Fibroblast of skin of left biceps (primary cell): ENCODE results near the gene GPR75.
"Not testable (repeated sequence)": the region's sequence is repeated elsewhere in the genome, so short reads cannot be mapped to it uniquely, and the experiment has no call there.

ENCODE experiments used
- DNase-seq, 2 experiments: peaks; one replicate each; pipeline ENCODE4 v3.0.0-alpha.2; 2013; ENCODE audit warnings: low read depth in 2 of 2

The GPR75 gene

DNA sequence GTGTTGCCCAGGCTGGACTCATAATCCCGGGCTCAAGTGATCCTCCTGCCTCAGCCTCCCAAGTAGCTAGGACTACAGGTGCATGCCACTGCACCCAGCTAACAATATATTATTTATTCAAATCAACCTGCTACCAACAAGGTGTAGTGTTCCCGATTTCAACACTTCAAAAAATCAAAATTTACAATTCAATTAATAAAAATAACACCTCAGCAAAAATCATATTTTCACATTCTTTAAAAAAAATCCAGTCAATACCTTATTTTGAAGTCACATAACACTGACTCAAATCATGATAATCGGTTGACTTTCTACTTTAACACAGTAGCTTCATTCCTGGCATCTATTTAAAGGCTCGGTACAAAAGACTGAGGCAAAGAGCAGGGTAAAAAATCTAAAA, 7.2 kb downstream of the GPR75 start:
- DNase-seq, result no peak

DNA sequence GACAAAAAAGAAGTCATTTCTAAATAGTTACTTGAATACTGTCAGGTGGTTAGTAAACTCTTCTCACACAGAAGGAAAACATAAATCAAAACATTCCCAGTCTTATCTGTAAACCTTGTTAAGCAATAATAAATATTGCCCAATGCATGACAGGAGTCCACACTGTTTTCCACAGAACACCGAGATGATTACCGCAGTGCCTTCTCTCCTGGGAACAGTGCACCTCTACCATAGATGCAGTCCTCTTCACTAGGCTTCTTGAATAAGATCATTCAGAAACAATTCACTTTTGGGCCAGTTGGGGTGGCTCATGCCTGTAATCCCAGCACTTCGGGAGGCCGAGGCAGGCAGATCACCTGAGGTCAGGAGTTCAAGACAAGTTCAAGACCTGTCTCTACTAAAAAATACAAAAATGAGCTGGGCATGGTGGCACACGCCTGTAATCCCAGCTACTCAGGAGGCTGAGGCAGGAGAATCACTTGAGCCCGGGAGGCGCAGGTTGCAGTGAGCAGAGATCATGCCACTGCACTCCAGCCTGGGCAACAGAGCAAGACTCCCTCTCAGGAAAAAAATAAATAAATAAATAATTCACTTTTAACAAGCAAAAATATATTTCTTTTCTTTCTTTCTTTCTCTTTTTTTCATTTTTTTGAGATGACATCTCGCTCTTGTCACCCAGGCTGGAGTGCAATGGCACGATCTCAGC, 8.6 kb downstream of the GPR75 start:
- not testable (repeated sequence) for DNase-seq

DNA sequence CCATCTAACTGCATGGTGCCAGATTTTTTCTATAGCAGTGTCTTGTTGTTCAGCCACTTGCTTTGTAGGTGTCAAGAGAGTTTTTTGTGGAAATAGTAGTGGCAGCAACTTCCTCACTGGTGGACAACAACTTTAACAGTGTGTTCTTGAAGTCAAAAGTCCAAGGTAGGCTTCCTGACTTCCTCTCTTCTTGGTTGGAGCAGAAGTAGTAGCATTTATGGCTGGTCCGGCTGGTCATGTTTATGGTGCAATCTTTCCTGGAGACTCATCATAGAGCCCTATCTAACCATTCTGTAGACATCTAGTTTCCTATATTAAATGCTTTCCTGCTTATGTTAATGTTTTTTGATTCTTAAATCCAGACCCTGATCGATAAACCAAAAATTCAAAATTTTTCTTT, 11.7 kb downstream of the GPR75 start:
- DNase-seq, result no peak

DNA sequence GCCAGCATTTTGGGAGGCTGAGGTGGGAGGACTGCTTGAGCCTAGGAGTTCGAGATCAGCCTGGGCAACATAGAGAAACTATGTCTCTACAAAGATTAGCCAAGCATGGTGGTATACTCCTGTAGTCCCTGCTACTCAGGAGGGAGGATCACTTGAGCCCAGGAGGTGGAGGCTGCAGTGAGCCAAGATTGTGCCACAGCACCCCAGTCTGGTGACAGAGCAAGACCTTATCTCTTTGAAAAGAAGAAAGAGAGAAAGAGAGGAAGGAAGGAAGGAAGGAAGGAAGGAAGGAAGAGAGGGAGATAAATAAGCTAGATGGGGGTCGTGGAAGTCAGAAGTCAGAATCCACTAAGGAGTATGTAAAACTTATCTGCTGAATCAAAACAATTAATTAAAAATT, 16.2 kb downstream of the GPR75 start:
- no peak for DNase-seq

DNA sequence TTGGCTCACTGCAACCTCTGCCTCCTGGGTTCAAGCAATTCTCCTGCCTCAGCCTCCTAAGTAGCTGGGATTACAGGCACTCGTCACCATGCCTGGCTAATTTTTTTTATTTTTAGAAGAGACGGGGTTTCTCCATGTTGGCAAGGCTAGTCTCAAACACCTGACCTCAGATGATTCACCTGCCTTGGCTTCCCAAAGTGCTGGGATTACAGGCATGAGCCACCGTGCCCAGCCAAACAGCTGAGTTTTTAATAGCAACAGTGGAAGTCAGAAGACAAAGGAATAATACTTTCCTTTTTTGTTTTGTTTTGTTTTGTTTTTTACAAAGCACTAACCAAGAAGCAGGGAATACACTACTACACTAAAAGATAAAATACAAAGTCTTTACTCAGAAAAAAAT, 16.9 kb downstream of the GPR75 start:
- no peak for DNase-seq

DNA sequence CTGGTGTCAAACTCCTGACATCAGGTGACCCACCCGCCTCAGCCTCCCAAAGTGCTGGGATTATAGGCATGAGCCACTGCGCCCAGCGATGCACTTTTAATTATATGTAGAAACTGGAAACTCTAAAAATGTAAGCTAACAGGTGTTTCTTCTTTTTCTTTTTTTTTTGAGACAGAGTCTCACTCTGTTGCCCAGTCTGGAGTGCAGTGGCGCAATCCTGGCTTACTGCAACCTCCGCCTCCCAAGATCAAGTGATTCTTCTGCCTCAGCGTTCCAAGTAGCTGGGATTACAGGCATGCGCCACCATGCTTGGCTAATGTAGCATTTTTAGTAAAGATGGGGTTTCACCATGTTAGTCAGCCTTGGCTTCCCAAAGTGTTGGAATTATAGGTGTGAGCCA, 18.1 kb downstream of the GPR75 start:
- DNase-seq, result not testable (repeated sequence)

DNA sequence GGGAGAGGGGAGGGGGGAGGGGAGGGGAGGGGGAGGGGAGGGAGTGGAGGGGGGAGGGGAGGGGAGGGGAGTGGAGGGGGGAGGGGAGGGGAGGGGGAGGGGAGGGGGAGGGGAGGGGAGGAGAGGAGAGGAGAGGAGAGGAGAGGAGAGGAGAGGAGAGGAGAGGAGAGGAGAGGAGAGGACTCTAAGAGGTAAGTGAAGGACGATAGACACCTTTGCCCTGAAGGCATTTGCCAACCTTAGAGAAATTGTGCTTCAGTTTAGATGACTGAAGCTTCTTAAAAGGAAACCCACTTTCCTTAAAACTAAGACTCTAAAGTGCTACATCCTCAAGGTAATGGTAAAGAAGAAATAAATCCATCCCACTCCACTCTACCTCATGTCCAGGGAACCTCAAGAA, 19.2 kb downstream of the GPR75 start:
- DNase-seq, result no peak

DNA sequence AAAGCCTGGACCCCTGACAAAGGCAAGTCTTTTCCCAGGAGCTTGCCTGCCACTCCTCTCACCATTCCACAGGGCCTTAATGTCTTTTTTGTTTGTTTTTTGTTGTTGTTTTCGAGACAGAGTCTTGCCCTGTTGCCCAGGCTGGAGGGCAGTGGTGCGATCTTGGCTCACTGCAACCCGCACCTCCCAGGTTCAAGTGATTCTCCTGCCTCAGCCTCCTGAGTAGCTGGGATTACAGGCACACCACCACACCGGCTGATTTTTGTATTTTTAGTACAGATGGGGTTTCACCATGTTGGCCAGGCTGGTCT, 29.8 kb downstream of the GPR75 start:
- DNase-seq, result not testable (repeated sequence)

DNA sequence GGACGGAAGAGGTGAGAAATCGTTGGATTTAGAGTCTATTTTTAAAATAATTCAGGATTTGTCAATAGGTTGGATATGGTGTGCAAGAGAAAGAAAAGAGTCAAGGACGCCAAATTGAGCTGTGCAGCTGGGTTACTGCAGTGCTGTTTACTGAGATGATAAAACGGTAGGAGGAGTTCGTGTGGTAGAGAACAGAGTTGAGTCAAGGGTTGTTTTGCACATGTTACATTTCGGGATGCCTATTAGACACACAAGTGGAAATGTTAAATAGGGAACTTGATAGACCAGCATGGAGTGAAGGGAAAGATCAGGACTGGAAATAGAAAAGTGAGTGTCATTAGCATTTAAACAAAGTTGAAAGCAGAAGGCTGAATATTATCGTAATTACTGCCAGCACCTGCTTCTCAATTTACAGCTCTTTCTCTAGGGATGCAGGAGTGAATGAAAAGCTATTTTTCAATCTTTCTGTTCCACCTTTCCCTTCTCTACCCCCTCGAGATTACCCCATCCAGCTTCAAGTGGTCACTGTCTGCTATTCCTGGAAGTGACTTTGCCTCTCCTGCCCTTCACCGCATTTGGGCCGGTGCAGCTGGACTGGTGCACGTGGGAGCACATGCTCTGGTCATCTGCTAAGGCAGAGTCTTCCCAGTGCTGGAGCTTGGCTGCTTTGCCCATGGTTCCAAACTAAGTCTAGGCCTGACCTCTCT, 30.3 kb downstream of the GPR75 start:
- no peak for DNase-seq

DNA sequence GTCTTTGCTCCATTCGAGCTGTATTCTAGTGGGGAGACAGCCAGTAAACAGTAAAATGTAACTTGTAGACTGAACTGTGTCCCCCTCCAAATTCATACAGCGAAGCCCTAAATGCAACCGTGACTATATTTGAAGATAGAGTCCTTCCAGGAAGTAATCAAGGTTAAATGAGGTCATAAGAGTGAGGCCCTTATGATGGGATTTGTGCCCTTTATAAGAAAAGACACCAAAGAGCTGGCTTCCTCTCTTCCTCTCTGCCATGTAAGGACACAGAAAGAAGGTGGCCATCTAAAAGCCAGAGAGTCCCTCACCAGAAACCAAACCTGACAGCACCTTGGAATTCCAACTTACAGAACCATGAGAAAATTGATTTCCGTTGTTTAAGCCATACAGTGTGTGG, 31.4 kb downstream of the GPR75 start:
- DNase-seq, result no peak

DNA sequence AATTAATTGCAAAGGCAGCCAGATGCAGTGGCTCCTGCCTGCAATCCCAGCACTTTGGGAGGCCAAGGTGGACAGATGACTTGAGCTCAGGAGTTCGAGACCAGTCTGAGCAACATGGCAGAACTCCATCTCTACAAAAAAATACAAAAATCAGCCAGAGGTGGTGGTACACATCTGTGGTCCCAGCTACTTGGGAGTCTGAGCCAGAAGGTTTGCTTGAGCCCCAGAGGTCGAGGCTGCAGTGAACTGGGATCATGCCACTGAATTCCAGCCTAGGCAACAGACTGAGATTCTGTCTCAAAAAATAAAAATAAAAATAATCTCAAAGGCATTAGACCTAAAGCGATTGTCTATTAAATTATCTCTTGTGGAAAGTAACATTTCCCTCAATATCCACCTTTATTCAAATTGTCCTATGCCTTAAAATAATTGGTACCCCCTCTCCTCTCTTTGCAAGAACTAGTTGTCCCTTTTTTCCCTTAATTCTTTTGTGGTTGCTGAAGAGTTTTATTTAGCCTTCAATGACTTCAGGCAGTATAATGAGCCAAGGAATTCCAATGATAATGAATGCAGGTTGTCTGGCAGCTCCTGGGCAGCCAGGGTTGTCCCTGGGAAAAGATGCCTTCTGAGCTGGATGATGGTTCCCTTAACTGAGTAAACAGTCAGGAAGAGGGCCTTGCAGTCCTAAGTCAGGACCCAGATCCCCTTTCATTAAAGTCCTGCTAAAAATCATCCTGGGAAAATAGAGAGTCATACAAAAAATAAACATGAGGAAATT, 32.2 kb downstream of the GPR75 start:
- DNase-seq, result no peak

DNA sequence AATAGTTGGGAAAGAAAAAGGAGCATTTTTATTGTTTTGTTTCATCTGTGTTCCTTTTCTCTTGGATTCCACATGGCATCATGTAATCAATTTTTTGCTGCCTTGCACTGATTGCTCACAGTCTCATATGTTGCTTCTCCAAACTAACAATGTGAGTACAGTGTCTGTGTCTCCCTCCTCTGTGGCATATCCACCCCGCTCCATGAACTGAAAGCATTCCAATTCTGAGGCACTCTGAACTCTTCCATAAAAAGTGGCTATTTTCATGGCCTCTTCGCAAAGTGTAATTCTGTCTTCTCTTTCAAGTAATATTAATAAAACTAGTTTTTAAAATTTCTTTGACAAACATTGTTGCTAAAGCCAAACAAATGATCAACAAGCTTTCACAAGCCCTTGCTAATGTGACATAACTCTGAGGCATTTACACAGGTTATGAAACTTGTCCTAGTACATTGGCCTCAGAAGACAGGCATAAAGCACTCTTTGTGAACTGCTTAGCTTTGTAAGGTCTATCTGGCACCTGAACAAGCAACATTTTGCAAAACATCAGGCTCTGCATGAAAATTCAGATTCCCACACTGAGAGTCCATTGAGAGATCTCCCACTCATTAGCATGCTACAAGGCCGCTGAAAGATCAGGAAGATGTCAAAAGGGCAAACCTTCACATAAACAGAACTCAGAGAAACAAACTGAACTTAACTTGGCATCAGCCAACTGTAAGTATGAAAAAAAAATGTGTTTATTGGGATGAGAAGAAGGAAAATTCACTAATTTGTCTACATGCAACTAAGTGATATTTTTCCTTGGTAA, 33.0 kb downstream of the GPR75 start:
- no peak for DNase-seq

DNA sequence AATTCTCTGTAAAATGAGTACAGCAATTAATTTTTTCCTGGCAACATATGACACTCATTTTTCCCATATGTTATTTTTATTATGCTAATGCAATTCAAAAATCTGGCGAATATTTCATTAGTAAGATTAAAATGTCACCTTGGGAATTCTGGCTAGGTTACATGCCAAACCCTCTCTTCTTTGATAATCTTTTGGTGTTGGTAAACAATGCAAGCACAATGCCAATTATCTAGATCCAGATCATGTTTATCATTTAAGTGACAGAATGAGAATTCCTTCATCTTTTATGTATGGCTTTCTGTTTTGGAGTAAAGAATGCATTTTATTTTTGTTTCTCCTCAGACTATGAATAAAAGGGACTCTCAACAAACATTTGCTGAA, 33.7 kb downstream of the GPR75 start:
- no peak for DNase-seq

DNA sequence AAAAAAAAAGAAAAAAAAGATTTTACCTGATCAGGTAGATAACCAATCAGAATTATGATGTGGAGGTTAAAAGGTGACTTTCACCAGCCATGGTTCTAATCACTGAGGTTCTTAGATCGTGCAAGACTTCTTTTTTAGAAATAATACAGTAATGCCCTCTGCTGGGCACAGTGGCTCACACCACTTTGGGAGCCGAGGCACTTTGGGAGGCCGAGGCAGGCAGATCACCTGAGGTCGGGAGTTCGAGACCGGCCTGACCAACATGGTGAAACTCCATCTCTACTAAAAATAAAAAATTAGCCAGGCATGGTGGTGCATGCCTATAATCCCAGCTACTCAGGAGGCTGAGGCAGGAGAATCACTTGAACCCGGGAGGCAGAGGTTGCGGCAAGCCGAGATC, 36.1 kb downstream of the GPR75 start:
- not testable (repeated sequence) for DNase-seq

DNA sequence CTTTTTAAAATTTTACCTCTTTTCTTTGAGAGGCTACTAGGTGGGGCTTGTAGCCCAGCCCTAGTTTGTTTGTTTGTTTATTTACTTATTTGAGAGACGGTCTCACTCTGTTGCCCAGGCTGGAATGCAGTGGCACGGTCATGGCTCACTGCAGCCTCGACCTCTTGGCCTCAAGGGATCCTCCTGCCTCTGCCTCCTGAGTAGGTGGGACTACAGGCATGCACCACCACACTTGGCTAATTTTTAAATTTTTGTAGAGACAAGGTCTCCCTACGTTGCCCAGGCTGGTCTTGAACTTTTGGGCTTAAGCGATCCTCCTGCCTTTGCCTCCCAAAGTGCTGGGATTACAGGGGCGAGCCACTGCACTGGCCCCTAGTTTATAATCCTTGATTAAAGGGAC, 38.0 kb downstream of the GPR75 start:
- DNase-seq, result no peak

DNA sequence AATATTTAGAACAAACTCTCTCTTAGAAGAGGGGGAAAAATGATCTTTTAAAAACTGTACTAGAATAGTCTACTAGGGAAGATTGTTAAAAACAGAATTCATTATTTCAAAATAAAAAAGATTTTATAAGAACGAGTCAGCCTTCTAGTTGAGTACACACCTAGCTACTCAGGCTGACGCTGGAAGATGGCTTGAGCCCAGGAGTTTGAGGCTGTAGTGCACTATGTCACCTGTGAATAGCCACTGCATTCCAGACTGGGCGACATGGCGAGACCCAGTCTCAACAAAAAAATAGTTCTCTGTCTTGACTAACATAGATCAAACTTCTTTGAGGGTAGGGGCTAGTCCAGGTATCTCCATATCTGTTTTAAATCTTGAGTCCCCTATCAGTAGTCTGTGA, 39.1 kb downstream of the GPR75 start:
- no peak for DNase-seq

DNA sequence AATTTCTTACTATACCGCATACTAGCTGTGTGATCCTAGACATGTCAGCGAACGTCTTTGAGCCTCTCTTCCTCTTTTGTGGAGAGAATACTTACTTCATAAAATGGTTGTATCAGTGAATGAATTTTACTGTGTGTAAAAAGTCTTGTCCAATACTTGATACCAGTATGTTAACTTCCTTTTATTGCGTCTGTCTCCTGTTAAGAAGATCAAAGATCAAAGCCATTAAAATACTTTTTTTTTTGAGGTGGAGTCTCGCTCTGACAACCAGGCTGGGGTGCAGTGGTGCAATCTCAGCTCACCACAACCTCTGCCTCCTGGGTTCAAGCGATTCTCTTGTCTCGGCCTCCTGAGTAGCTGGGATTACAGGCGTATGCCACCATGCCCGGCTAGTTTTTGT, 39.7 kb downstream of the GPR75 start:
- DNase-seq, result no peak

DNA sequence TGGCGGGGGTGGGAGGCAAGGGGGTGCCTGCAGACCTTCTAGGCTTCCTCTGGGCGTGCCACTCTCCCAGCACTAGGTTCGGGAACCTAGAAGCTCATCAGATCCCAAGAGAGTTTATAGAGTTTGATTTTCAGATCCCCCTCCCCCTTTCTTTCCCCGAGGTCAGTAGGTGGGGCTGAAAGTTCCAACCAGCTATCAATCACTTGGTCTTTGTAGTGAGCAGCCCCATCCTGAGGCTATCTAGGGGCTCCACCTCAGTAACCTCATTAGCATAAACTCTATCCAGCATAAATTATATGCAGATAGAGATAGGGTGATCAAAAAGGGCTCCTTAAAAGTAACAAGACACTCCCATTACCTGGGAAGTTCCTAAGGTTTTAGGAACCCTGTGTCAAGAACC, 40.1 kb downstream of the GPR75 start:
- DNase-seq, result no peak

DNA sequence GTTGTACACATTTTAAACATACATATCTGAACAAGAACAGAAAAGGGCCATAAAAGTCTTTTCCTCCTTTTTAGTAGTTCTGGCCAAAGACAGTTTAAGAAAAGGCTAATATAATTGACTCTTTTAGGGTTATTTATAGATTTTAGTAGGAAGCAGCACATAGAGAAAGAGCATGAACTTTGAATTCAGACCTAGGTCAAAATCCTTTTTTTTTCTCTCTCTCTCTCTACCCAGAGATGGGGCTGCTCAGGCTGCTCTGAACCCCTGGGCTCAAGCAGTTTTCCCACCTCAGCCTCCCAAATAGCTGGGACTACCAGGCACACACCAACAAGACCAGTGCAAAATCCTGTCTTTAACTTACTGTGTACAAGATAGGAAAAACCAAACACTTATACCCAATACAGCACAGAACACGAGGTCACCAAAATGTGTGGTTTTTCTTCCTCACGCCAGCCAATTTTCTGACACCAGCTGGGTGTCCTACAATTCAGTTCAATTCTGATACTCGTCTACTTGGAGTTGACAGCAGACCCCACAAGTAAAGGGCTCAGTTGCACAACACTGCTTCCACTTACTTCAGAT, 40.8 kb downstream of the GPR75 start:
- DNase-seq, result no peak

DNA sequence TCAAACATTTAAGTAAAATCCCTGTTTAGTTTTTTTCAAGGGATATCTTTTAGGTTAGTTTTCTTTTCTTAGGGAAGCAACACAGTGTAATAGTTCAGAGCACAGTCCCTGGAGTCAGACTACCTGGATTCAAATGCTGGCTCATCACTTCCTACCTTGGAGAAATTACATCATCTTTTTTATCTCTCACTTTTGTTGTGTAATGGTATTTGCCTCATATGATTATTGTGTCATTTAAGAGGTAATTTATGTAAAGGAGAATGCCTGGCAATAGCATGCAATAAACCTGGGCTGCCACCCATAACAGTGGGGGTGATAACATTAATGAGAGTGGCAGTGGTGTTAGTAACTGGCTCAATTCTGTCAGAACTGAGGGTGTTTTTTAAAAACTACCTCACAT, 46.6 kb downstream of the GPR75 start:
- no peak for DNase-seq

DNA sequence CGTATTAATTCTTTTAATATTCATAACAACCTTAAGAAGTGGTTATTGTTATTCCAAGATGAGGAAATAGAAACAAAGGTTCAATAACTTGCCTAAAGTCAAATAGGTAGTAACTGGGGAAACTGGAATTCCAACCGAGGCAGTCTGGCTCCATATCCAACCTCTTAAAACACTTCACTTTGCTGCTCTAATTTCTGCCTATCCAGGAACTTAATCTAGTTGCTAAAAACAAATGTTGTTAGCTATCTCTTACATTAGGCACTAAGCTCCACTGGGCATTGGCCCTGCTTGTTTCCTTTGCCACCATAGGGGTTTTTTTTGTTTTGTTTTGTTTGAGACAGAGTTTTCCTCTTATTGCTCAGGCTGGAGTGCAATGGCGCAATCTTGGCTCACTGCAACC, 48.2 kb downstream of the GPR75 start:
- DNase-seq, result no peak
